Activated B cell treated with CpG ODN at 0.5 μM for 24 hours (primary cell): ENCODE data around the gene MYOZ2. TPM values are rescaled to one million over a fixed set of nuclear protein-coding genes. Genes with fewer than 3 reads are reported as not detected.

ENCODE experiments used
- ATAC-seq: fragments of 200-7000 bp; cut with Tn5 transposase; one replicate; pipeline ENCODE4 v1.10.0; 2021; ENCODE audit warnings: low read depth, mild to moderate bottlenecking, moderate library complexity
- CTCF ChIA-PET: fragments of 350-600 bp; sonication (Branson Sonifier 250); formaldehyde crosslinking; loops from one replicate; lab custom pipeline; 2021; ENCODE audit warnings: antibody characterized with exemption; lab: Charles Lee
- POLR2A ChIA-PET: fragments of 350-600 bp; sonication (Branson Sonifier 250); formaldehyde crosslinking; loops from one replicate; lab custom pipeline; 2021; ENCODE audit warnings: antibody characterized with exemption; lab: Charles Lee
- DNase-seq: peaks from one replicate; pipeline ENCODE4 v3.0.0; 2022
- H3K27ac Mint-ChIP-seq: one replicate; pipeline ENCODE4 v1.8.0; 2020; ENCODE audit warnings: mixed read lengths
- H3K27me3 Mint-ChIP-seq: one replicate; pipeline ENCODE4 v1.8.0; 2021; ENCODE audit warnings: mixed read lengths
- H3K36me3 Mint-ChIP-seq: one replicate; pipeline ENCODE4 v1.8.0; 2021; ENCODE audit warnings: low read depth, mixed read lengths
- H3K4me1 Mint-ChIP-seq: one replicate; pipeline ENCODE4 v1.8.0; 2021; ENCODE audit warnings: mixed read lengths
- H3K4me3 Mint-ChIP-seq: one replicate; pipeline ENCODE4 v1.8.0; 2020; ENCODE audit warnings: mild to moderate bottlenecking, mixed read lengths
- H3K9me3 Mint-ChIP-seq: one replicate; pipeline ENCODE4 v1.8.0; 2020; ENCODE audit warnings: mixed read lengths
- CTCF ChIP-seq: fragments of 200-600 bp; IDR thresholded peaks from one replicate; pipeline ENCODE4 v1.8.0; 2022; ENCODE audit warnings: antibody characterized with exemption, mild to moderate bottlenecking
- intact Hi-C: fragments of 100-400 bp; cut with micrococcal nuclease; formaldehyde crosslinking; loops from one replicate; pipeline ENCODE4 v1.15.1; 2024
- total RNA-seq: library from RNA; stranded (reverse); gene quantifications from 2 replicates; pipeline ENCODE4 v1.2.3, GENCODE V29; 2022

MYOZ2 gene
- total RNA-seq, 1 donor from 2014 or later, result not detected

- no peak for ATAC-seq
- Mint-ChIP-seq H3K27ac (peak overlapping the region; percentile 60), H3K4me1 (peaks cover 69% of the 10 kb centered on the region)
Observed at GRCh38 chr4:119206178-119206577, 70.5 kb downstream of the MYOZ2 start.

GRCh38 chr4:119207051-119207450, 71.4 kb downstream of the MYOZ2 start:
- peaks cover 69% of the 10 kb centered on the region for H3K4me1 Mint-ChIP-seq
- H3K9me3 Mint-ChIP-seq, result no peaks in the 10 kb centered on the region
- H3K36me3 Mint-ChIP-seq, result peaks cover 2% of the 10 kb centered on the region
- intact Hi-C loops, result no loop called here
- CTCF ChIA-PET, result no interaction called here
- H3K27me3 Mint-ChIP-seq, result no peaks in the 10 kb centered on the region
- TF ChIP-seq CTCF, result no peak
- peak overlapping the region; percentile 50 for H3K27ac Mint-ChIP-seq
- ATAC-seq (no peak), DNase-seq (no peak)
- no peak overlapping the region for H3K4me3 Mint-ChIP-seq
- POLR2A ChIA-PET, result no interaction called here

More at GRCh38 chr4:119206178-119206577, 70.5 kb downstream of the MYOZ2 start:
- H3K27me3 Mint-ChIP-seq, result no peaks in the 10 kb centered on the region
- H3K4me3 Mint-ChIP-seq, result no peak overlapping the region
- intact Hi-C loops, result no loop called here
- H3K9me3 Mint-ChIP-seq, result no peaks in the 10 kb centered on the region
- DNase-seq, result no peak
- ChIA-PET POLR2A (no interaction called here), CTCF (no interaction called here)
- H3K36me3 Mint-ChIP-seq, result no peaks in the 10 kb centered on the region
- no peak for TF ChIP-seq CTCF

- Mint-ChIP-seq H3K4me3 (peak overlapping the region; percentile 4), H3K27ac (peak overlapping the region; percentile 80), H3K27me3 (no peaks in the 10 kb centered on the region), H3K4me1 (peaks cover 62% of the 10 kb centered on the region), H3K36me3 (peaks cover 13% of the 10 kb centered on the region), H3K9me3 (no peaks in the 10 kb centered on the region)
- ATAC-seq (no peak), DNase-seq (no peak)
- no peak for TF ChIP-seq CTCF
- CTCF ChIA-PET, result no interaction called here
- intact Hi-C loops, result no loop called here
- POLR2A ChIA-PET, result no interaction called here
Observed at GRCh38 chr4:119209077-119209476, 73.4 kb downstream of the MYOZ2 start.

- peak overlapping the region; percentile 80 for H3K27ac Mint-ChIP-seq
- no peaks in the 10 kb centered on the region for H3K9me3 Mint-ChIP-seq
- DNase-seq (no peak), ATAC-seq (no peak)
- peaks cover 65% of the 10 kb centered on the region for H3K4me1 Mint-ChIP-seq
- CTCF ChIA-PET, result no interaction called here
- intact Hi-C loops, result no loop called here
- no peak for TF ChIP-seq CTCF
- no peak overlapping the region for H3K4me3 Mint-ChIP-seq
- H3K27me3 Mint-ChIP-seq, result no peaks in the 10 kb centered on the region
- H3K36me3 Mint-ChIP-seq, result peaks cover 13% of the 10 kb centered on the region
- POLR2A ChIA-PET, result no interaction called here
Observed at GRCh38 chr4:119209586-119209985, 74.0 kb downstream of the MYOZ2 start.

GRCh38 chr4:119210775-119211174, 75.1 kb downstream of the MYOZ2 start:
- no peak for TF ChIP-seq CTCF
- Mint-ChIP-seq H3K27me3 (no peaks in the 10 kb centered on the region), H3K4me1 (peaks cover 65% of the 10 kb centered on the region), H3K4me3 (peak overlapping the region; percentile 90), H3K27ac (peak overlapping the region; percentile 94), H3K9me3 (no peaks in the 10 kb centered on the region), H3K36me3 (peaks cover 13% of the 10 kb centered on the region)
- ChIA-PET POLR2A (no interaction called here), CTCF (no interaction called here)
- intact Hi-C loops, result loop anchor here (5.0 kb wide), 3 partner anchors 417 to 618 kb away; partner anchors contain the start of gene PDE5A
- no peak for ATAC-seq
- no peak for DNase-seq
